Chondrocyte (in vitro differentiated cells): ENCODE results near the gene IFTAP. TPM values are rescaled to one million over a fixed set of nuclear protein-coding genes. Genes with fewer than 3 reads are reported as not detected.
A peak's percentile ranks its signal among the peaks of the same experiment; 100 is the strongest.

Source experiments
- DNase-seq: peaks from one replicate; pipeline ENCODE4 v3.0.0; 2021; ENCODE audit warnings: mixed read lengths, low spot score
- H3K27ac Mint-ChIP-seq: one replicate; pipeline ENCODE4 v1.8.0; 2021; ENCODE audit warnings: mild to moderate bottlenecking, moderate library complexity, mixed read lengths; ENCODE audit not compliant: unreplicated experiment
- H3K27me3 Mint-ChIP-seq: 2 replicates; pipeline ENCODE4 v1.8.0; 2021; ENCODE audit warnings: low read depth, mixed read lengths
- H3K36me3 Mint-ChIP-seq: 2 replicates; pipeline ENCODE4 v1.8.0; 2021; ENCODE audit warnings: low read depth, mixed read lengths
- H3K4me1 Mint-ChIP-seq: 2 replicates; pipeline ENCODE4 v1.8.0; 2021; ENCODE audit warnings: low read depth, mild to moderate bottlenecking, mixed read lengths
- H3K4me3 Mint-ChIP-seq: one replicate; pipeline ENCODE4 v1.8.0; 2021; ENCODE audit warnings: mild to moderate bottlenecking, moderate library complexity, mixed read lengths; ENCODE audit not compliant: unreplicated experiment
- H3K9me3 Mint-ChIP-seq: 2 replicates; pipeline ENCODE4 v1.8.0; 2021; ENCODE audit warnings: low read depth, mixed read lengths
- CTCF ChIP-seq: fragments of 200-600 bp; sonication (generic); IDR thresholded peaks from 2 replicates; pipeline ENCODE4 v1.5.0; 2021; ENCODE audit warnings: antibody characterized with exemption, mild to moderate bottlenecking, moderate library complexity
- total RNA-seq: library from RNA; stranded (reverse); gene quantifications from 3 replicates; pipeline ENCODE4 v1.2.1, GENCODE V29; 2021

IFTAP gene
- total RNA-seq, 1 donor from 2014 or later: 19.7 TPM

- H3K9me3 Mint-ChIP-seq: no peaks in the 10 kb centered on the region
- DNase-seq: no peak
- no peak overlapping the region for H3K4me3 Mint-ChIP-seq
- H3K36me3 Mint-ChIP-seq: no peaks in the 10 kb centered on the region
- H3K27ac Mint-ChIP-seq: no peak overlapping the region
- H3K4me1 Mint-ChIP-seq: no peaks in the 10 kb centered on the region
- TF ChIP-seq CTCF: no peak
- peaks cover 50% of the 10 kb centered on the region for H3K27me3 Mint-ChIP-seq
Observed at GRCh38 chr11:36699271-36699670, 105.0 kb downstream of the IFTAP start.

- TF ChIP-seq CTCF: no peak
- Mint-ChIP-seq H3K27me3 (peaks cover 50% of the 10 kb centered on the region), H3K27ac (no peak overlapping the region), H3K36me3 (no peaks in the 10 kb centered on the region), H3K9me3 (no peaks in the 10 kb centered on the region), H3K4me1 (no peaks in the 10 kb centered on the region), H3K4me3 (no peak overlapping the region)
- DNase-seq: no peak
Observed at GRCh38 chr11:36700246-36700645, 105.9 kb downstream of the IFTAP start.

GRCh38 chr11:36702330-36703054 lies 108.2 kb downstream of the IFTAP start:
- Mint-ChIP-seq H3K27ac (no peak overlapping the region), H3K4me1 (no peaks in the 10 kb centered on the region), H3K27me3 (peaks cover 52% of the 10 kb centered on the region), H3K4me3 (no peak overlapping the region), H3K36me3 (no peaks in the 10 kb centered on the region), H3K9me3 (no peaks in the 10 kb centered on the region)
- peak; percentile 90 for TF ChIP-seq CTCF
- DNase-seq: no peak

GRCh38 chr11:36703055-36703404 lies 108.7 kb downstream of the IFTAP start:
- TF ChIP-seq CTCF: no peak
- no peaks in the 10 kb centered on the region for H3K4me1 Mint-ChIP-seq
- H3K9me3 Mint-ChIP-seq: no peaks in the 10 kb centered on the region
- peaks cover 56% of the 10 kb centered on the region for H3K27me3 Mint-ChIP-seq
- H3K27ac Mint-ChIP-seq: no peak overlapping the region
- H3K36me3 Mint-ChIP-seq: no peaks in the 10 kb centered on the region
- H3K4me3 Mint-ChIP-seq: no peak overlapping the region
- DNase-seq: no peak

Other genes with a start within 250 kb of the IFTAP start
- 14.4 to 16.0 TPM (median 15.2 TPM) in 3 replicates for gene TRAF6, start 84.2 kb upstream of the IFTAP start, total RNA-seq
- gene RAG1, start 26.5 kb upstream of the IFTAP start, total RNA-seq: 1.1 to 1.6 TPM (median 1.3 TPM) in 3 replicates
- gene RAG2, start 3.7 kb downstream of the IFTAP start, total RNA-seq: not detected in 3 replicates